ENCODE data around the gene GATAD2A. TPM values are rescaled to one million over a fixed set of nuclear protein-coding genes. Genes with fewer than 3 reads are reported as not detected.

GATAD2A gene
- total and polyA plus RNA-seq, 2 of the 8 experiments (the other 6 are each of a cell fraction or from before 2014, with no cell fraction given): 38.4 to 205 TPM

GRCh38 chr19:19422156-19422555 lies 16.7 kb downstream of the GATAD2A start (continued):
- TF ChIP-seq CHD7 (IDR thresholded peaks at IDR 0.05; ENCODE audit: insufficient replicate concordance, low read length) (no peak), PHF8 (conservative IDR thresholded peaks at IDR 0.05; ENCODE audit: low read depth, low read length) (no peak)

Measured in H1 (cell line).